Body of pancreas (tissue), 4 donors: ENCODE data around the gene PNN. TPM values are rescaled to one million over a fixed set of nuclear protein-coding genes. Genes with fewer than 3 reads are reported as not detected.
"Not testable (repeated sequence)": the region's sequence is repeated elsewhere in the genome, so short reads cannot be mapped to it uniquely, and the experiment has no call there.

Experiments used
- ATAC-seq: fragments of 150-250 bp; one replicate; pipeline ENCODE4 v1.9.1; 2016
- DNase-seq, 4 donors: peaks; one replicate each; pipeline ENCODE4 v3.0.0-alpha.2; 2019
- H3K27ac ChIP-seq, 4 donors: fragments of 200-600 bp; sonication (generic); 1 replicate in 3 of 4; 2 replicates in 1 of 4; pipeline versions ENCODE4 v1.5.1 to v1.6.1; 2016 to 2019; ENCODE audit warnings: mild to moderate bottlenecking in 1 of 4, mixed read lengths in 1 of 4, moderate library complexity in 1 of 4
- H3K27me3 ChIP-seq, 2 donors: fragments of 200-600 bp; sonication (generic); one replicate each; pipeline ENCODE4 v1.6.0; 2016; ENCODE audit warnings: mild to moderate bottlenecking in 1 of 2
- H3K36me3 ChIP-seq, 2 donors: fragments of 200-600 bp; sonication (generic); replicated peaks in 1 of 2; 2 replicates each; pipeline ENCODE4 v1.5.1; 2016; ENCODE audit warnings: low read depth in 2 of 2; ENCODE audit not compliant: insufficient read depth in 1 of 2
- H3K4me1 ChIP-seq: fragments of 200-600 bp; sonication (generic); one replicate; pipeline ENCODE4 v1.6.0; 2016
- H3K4me3 ChIP-seq, 2 donors: fragments of 200-600 bp; sonication (generic); 1 replicate in 1 of 2; 2 replicates in 1 of 2; pipeline ENCODE4 v1.5.1; 2016 to 2019
- H3K9me3 ChIP-seq, 3 donors: fragments of 200-600 bp; sonication (generic); 1 replicate in 2 of 3; 2 replicates in 1 of 3; pipeline ENCODE4 v1.5.1; 2016
- POLR2A ChIP-seq, 3 donors: fragments of 450-650 bp; IDR thresholded peaks; one replicate each; pipeline ENCODE4 v1.6.1; 2016; ENCODE audit warnings: antibody characterized with exemption in 3 of 3, mild to moderate bottlenecking in 2 of 3
- WGBS, 2 donors: methylation state at CpG; one replicate each; pipeline ENCODE4 v1.1.5; 2017; 5-methylcytosine and 5-hydroxymethylcytosine counted together
- intact Hi-C: fragments of 100-400 bp; cut with DNase I; formaldehyde crosslinking; loops from one replicate; pipeline ENCODE4 v1.15.1; 2023
- total RNA-seq, 2 donors: library from RNA; depleted of rRNA; stranded (reverse); fragments of >200 nt; gene quantifications; one replicate each; pipeline ENCODE4 v1.1.0, GENCODE V29; 2016
- TF ChIP-seq, protein P1 (sequence below), 7 experiments: fragments of 450-650 bp in 4 of 7; fragments of 200-600 bp in 3 of 7; sonication (generic) in 3 of 7; IDR thresholded peaks; one replicate each; pipeline ENCODE4 v1.5.1; 2016 to 2019; ENCODE audit warnings: antibody characterized with exemption in 7 of 7

The PNN gene
- total RNA-seq, result 10 to 100 TPM; 31.6 to 43.8 TPM

DNA sequence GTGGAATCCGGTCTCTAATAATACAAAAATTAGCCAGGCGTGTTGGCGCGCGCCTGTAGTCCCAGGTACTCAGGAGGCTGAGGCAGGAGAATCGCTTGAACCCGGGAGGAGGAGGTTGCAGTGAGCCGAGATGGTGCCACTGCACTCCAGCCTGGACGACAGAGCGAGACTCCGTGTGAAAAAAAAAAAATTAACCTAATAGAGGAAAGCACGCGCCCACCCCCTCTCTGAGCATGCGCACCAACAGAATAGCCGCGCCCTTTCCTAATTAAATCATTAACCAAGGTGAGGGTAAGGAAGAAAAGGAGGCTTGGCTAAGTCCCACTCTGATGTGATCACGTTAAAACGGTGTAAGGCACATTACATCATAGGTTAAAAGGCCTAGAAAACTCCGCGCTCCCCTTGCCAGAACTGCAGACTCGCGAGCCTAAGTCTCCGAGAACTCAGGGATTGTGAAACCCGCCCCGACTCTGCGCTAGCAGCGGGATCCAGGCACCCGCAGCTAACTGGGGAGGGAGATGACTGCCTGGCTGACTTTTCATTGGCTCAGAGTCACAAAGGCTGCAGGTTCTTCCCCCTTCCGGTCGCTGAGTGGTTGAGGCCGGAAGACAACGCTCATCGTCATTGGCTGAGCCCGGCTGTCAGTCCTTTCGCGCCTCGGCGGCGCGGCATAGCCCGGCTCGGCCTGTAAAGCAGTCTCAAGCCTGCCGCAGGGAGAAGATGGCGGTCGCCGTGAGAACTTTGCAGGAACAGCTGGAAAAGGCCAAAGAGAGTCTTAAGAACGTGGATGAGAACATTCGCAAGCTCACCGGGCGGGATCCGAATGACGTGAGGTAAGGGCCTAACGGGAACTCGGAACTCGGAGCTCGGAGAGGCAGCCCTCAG is at the start of gene PNN:
TSS of gene PNN (plus strand) at position 695 of the 885 bp plus-strand sequence. CDS start at position 721, 26 bp downstream.
- intact Hi-C loops, result no loop called here
- Histone ChIP-seq H3K36me3 (peaks cover 12 to 24% of the 10 kb centered on the region in 2 donors), H3K9me3 (no peaks in the 10 kb centered on the region), H3K4me1 (peaks cover 28% of the 10 kb centered on the region), H3K27ac (peak within 1 kb of the TSS; percentile 91 to 98 (median 94)), H3K4me3 (peak within 1 kb of the TSS; percentile 64 to 89), H3K27me3 (no peaks in the 10 kb centered on the region)
- 4 to 11% methylated on average over 28 to 56 of the region's 56 CpGs for WGBS, 2 donors
- DNase-seq (peak; percentile 97 to 99 (median 98)), ATAC-seq (peak; percentile 93)
- TF ChIP-seq, protein P1, sequence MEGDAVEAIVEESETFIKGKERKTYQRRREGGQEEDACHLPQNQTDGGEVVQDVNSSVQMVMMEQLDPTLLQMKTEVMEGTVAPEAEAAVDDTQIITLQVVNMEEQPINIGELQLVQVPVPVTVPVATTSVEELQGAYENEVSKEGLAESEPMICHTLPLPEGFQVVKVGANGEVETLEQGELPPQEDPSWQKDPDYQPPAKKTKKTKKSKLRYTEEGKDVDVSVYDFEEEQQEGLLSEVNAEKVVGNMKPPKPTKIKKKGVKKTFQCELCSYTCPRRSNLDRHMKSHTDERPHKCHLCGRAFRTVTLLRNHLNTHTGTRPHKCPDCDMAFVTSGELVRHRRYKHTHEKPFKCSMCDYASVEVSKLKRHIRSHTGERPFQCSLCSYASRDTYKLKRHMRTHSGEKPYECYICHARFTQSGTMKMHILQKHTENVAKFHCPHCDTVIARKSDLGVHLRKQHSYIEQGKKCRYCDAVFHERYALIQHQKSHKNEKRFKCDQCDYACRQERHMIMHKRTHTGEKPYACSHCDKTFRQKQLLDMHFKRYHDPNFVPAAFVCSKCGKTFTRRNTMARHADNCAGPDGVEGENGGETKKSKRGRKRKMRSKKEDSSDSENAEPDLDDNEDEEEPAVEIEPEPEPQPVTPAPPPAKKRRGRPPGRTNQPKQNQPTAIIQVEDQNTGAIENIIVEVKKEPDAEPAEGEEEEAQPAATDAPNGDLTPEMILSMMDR (IDR thresholded peaks at IDR 0.05), result peak in 2 of 7 experiments; percentile 4 to 9
- TF ChIP-seq POLR2A (IDR thresholded peaks at IDR 0.05), result peak; percentile 93 to 98 (median 98)

DNA sequence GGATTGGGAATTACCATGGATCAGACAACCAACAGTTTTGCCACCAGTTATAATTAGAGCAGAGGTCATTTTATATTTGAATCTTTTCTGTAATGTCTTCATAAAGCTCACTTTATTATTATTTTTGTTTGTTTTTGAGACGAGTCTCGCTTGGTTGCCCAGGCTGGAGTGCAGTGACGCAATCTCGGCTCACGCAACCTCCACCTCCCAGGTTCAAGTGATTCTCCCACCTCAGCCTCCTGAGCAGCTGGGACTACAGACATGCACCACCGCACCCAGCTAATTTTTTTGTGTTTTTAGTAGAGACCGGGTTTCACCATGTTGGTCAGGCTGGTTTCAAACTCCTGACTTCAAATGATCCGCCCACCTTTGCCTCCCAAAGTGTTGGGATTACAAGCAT is 37.2 kb upstream of the PNN start:
- H3K4me1 ChIP-seq, H3K36me3 ChIP-seq, H3K27ac ChIP-seq, H3K27me3 ChIP-seq, H3K9me3 ChIP-seq, DNase-seq, intact Hi-C loops, ATAC-seq, H3K4me3 ChIP-seq: not testable (repeated sequence)
- 95% methylated on average over 8 of the region's 8 CpGs for WGBS, 2 donors

DNA sequence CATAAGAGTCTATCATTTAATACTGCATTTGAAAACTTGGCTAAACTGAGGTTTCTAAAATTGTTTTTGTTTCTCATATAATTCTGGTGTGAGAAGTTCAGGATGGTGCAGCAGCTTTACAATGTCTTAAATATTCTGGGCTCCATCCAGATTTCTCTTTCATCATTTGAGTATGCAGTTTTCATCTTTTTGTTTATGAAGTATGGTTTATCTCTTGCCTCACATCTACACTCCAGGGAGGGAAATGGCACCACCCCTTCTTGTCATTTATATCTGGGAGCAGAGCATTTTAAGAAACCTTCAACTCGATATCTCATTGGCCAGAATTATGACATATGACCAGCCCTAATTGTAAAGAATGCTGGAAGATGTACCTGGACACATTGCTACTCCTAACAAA is 36.6 kb upstream of the PNN start:
- H3K4me3 ChIP-seq, result no peak overlapping the region
- no peaks in the 10 kb centered on the region for H3K27me3 ChIP-seq
- TF ChIP-seq, protein P1 (IDR thresholded peaks at IDR 0.05), result no peak
- TF ChIP-seq POLR2A (IDR thresholded peaks at IDR 0.05), result no peak
- intact Hi-C loops, result no loop called here
- ATAC-seq (no peak), DNase-seq (no peak)
- H3K27ac ChIP-seq, result no peak overlapping the region
- H3K9me3 ChIP-seq, result no peaks in the 10 kb centered on the region
- H3K4me1 ChIP-seq, result no peaks in the 10 kb centered on the region
- WGBS, 2 donors, result 75 to 94% methylated on average over 1 of the region's 1 CpG
- peaks cover 0 to 8% of the 10 kb centered on the region in 2 donors for H3K36me3 ChIP-seq

DNA sequence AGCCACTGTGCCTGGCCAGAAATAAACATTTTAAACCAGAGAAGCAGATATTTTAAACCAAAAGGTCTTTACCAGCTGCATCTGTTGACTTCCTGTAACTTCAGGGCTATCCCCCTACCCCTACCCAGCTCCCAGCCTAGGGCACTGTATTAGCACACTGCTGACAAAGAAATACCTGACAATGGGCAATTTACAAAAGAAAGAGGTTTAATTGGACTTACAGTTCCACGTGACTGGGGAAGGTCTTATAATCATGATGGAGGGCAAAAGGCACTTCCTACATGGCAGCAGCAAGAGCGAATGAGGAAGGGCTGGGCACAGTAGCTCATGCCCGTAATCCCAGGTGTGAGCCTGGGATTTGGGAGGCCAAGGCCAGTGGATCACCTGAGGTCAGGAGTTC is 34.9 kb upstream of the PNN start:
- ATAC-seq (no peak), DNase-seq (no peak)
- Histone ChIP-seq H3K36me3 (peaks cover 0 to 6% of the 10 kb centered on the region in 2 donors), H3K4me1 (no peaks in the 10 kb centered on the region), H3K4me3 (no peak overlapping the region), H3K9me3 (no peaks in the 10 kb centered on the region), H3K27ac (no peak overlapping the region), H3K27me3 (no peaks in the 10 kb centered on the region)
- WGBS, 2 donors, result 94 to 96% methylated on average over 3 of the region's 3 CpGs
- no peak for TF ChIP-seq POLR2A (IDR thresholded peaks at IDR 0.05)
- TF ChIP-seq, protein P1 (IDR thresholded peaks at IDR 0.05), result no peak
- intact Hi-C loops, result no loop called here

DNA sequence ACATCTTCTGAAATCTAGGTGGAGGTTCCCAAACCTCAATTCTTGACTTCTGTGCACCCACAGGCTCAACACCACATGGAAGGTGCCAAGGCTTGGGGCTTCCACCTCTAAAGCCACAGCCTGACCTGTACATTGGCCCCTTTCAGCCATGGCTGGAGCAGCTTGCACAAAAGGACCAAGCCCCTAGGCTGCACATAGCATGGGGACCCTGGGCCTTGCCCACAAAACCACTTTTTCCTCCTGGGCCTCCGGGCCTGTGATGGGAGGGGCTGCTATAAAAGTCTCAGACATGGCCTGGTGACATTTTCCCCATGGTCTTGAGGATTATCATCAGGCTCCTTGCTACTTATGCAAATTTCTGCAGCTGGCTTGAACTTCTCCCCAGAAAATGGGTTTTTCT is 33.4 kb upstream of the PNN start:
- ATAC-seq, H3K4me1 ChIP-seq, H3K27ac ChIP-seq, H3K9me3 ChIP-seq, H3K4me3 ChIP-seq, H3K27me3 ChIP-seq, intact Hi-C loops, H3K36me3 ChIP-seq, DNase-seq: not testable (repeated sequence)
- 89 to 94% methylated on average over 1 of the region's 1 CpG for WGBS, 2 donors

DNA sequence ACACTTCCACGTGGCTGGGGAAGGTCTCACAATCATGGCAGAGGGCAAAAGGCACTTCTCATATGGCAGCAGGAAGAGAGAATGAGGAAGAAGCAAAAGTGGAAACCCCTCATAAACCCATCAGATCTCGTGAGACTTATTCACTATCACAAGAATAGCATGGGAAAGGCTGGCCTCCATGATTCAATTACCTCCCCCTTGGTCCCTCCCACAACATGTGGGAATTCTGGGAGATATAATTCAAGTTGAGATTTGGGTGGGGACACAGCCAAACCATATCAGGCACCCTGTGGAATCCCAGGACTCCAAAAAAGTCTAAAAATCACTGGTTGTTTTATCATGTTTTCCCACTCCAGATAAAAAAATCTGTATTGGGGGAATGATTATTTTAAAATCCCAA is 31.8 kb upstream of the PNN start:
- H3K36me3 ChIP-seq, H3K9me3 ChIP-seq, ATAC-seq, intact Hi-C loops, DNase-seq, H3K4me1 ChIP-seq, H3K4me3 ChIP-seq, H3K27ac ChIP-seq, H3K27me3 ChIP-seq: not testable (repeated sequence)
- 77 to 79% methylated on average over 2 of the region's 2 CpGs for WGBS, 2 donors
